Ascending aorta (tissue), 2 donors: ENCODE measurements around the gene NHS. TPM values are rescaled to one million over a fixed set of nuclear protein-coding genes. Genes with fewer than 3 reads are reported as not detected.

ENCODE experiments used
- DNase-seq, 2 donors: peaks; one replicate each; pipeline ENCODE4 v3.0.0-alpha.2; 2019; ENCODE audit warnings: low spot score in 2 of 2
- H3K27ac ChIP-seq, 2 donors: fragments of 200-600 bp; sonication (generic); one replicate each; pipeline ENCODE4 v1.5.1; 2016 to 2017; ENCODE audit warnings: mild to moderate bottlenecking in 1 of 2
- H3K27me3 ChIP-seq: fragments of 200-600 bp; sonication (generic); one replicate; pipeline ENCODE4 v1.5.1; 2017
- H3K36me3 ChIP-seq, 2 donors: fragments of 200-600 bp; sonication (generic); one replicate each; pipeline ENCODE4 v1.5.1; 2016
- H3K4me1 ChIP-seq, 2 donors: fragments of 200-600 bp; sonication (generic); one replicate each; pipeline ENCODE4 v1.5.1; 2016 to 2017; ENCODE audit warnings: mild to moderate bottlenecking in 1 of 2
- H3K4me3 ChIP-seq, 2 donors: fragments of 200-600 bp; sonication (generic); one replicate each; pipeline ENCODE4 v1.5.1; 2016 to 2017; ENCODE audit warnings: mild to moderate bottlenecking in 1 of 2
- H3K9me3 ChIP-seq, 2 donors: fragments of 200-600 bp; sonication (generic); one replicate each; pipeline ENCODE4 v1.5.1; 2016
- CTCF ChIP-seq, 3 experiments: fragments of 200-600 bp in 2 of 3; fragments of 450-650 bp in 1 of 3; sonication (generic) in 2 of 3; IDR thresholded peaks; one replicate each; pipeline ENCODE4 v1.5.1; 2016 to 2019; ENCODE audit warnings: antibody characterized with exemption in 3 of 3, mild to moderate bottlenecking in 1 of 3, moderate library complexity in 1 of 3
- intact Hi-C: fragments of 100-400 bp; cut with DNase I; formaldehyde crosslinking; loops from one replicate; pipeline ENCODE4 v1.15.1; 2023
- total RNA-seq: library from RNA; depleted of rRNA; stranded (reverse); fragments of >200 nt; gene quantifications from one replicate; pipeline ENCODE4 v1.1.0, GENCODE V29; 2016

The NHS gene
- total RNA-seq, 1 donor from 2014 or later = 8.8 TPM

GRCh38 chrX:17617806-17618205 is 242.8 kb downstream of the NHS start:
- no peaks in the 10 kb centered on the region for H3K27me3 ChIP-seq
- DNase-seq = no peak
- H3K27ac ChIP-seq = no peak overlapping the region
- no peak overlapping the region for H3K4me3 ChIP-seq
- no peak for TF ChIP-seq CTCF (IDR thresholded peaks at IDR 0.05)
- intact Hi-C loops = no loop called here
- no peaks in the 10 kb centered on the region for H3K36me3 ChIP-seq
- no peaks in the 10 kb centered on the region for H3K9me3 ChIP-seq
- H3K4me1 ChIP-seq = no peaks in the 10 kb centered on the region

GRCh38 chrX:17621566-17622270 is 246.7 kb downstream of the NHS start:
- TF ChIP-seq CTCF (IDR thresholded peaks at IDR 0.05) = no peak
- Histone ChIP-seq H3K4me3 (no peak overlapping the region), H3K27me3 (no peaks in the 10 kb centered on the region), H3K27ac (no peak overlapping the region), H3K36me3 (no peaks in the 10 kb centered on the region), H3K4me1 (no peaks in the 10 kb centered on the region), H3K9me3 (no peaks in the 10 kb centered on the region)
- intact Hi-C loops = loop anchor here (10.0 kb wide), 1 partner anchor 63 kb away; no protein-coding TSS in a partner anchor
- DNase-seq = no peak

- Histone ChIP-seq H3K36me3 (no peaks in the 10 kb centered on the region), H3K27ac (no peak overlapping the region), H3K27me3 (no peaks in the 10 kb centered on the region), H3K4me3 (no peak overlapping the region), H3K9me3 (no peaks in the 10 kb centered on the region), H3K4me1 (no peaks in the 10 kb centered on the region)
- no peak for TF ChIP-seq CTCF (IDR thresholded peaks at IDR 0.05)
- intact Hi-C loops = loop anchor here (10.0 kb wide), 1 partner anchor 62 kb away; no protein-coding TSS in a partner anchor
- DNase-seq = no peak
These were observed 247.3 kb downstream of the NHS start for GRCh38 chrX:17622331-17622730.

GRCh38 chrX:17623750-17624149 is 248.8 kb downstream of the NHS start:
- Histone ChIP-seq H3K9me3 (no peaks in the 10 kb centered on the region), H3K4me1 (no peaks in the 10 kb centered on the region), H3K36me3 (no peaks in the 10 kb centered on the region), H3K4me3 (no peak overlapping the region), H3K27me3 (no peaks in the 10 kb centered on the region), H3K27ac (no peak overlapping the region)
- no peak for TF ChIP-seq CTCF (IDR thresholded peaks at IDR 0.05)
- no peak for DNase-seq
- intact Hi-C loops = loop anchor here (10.0 kb wide), 1 partner anchor 61 kb away; no protein-coding TSS in a partner anchor

- H3K27ac ChIP-seq = no peak overlapping the region
- no peaks in the 10 kb centered on the region for H3K36me3 ChIP-seq
- no peak overlapping the region for H3K4me3 ChIP-seq
- no peaks in the 10 kb centered on the region for H3K27me3 ChIP-seq
- peaks cover 0 to 3% of the 10 kb centered on the region in 2 donors for H3K4me1 ChIP-seq
- H3K9me3 ChIP-seq = no peaks in the 10 kb centered on the region
- DNase-seq = no peak
- no peak for TF ChIP-seq CTCF (IDR thresholded peaks at IDR 0.05)
- intact Hi-C loops = loop anchor here (10.0 kb wide), 1 partner anchor 58 kb away; no protein-coding TSS in a partner anchor
These were observed 252.0 kb downstream of the NHS start for GRCh38 chrX:17627026-17627425.
